K562 (cell line): ENCODE data around the gene ALDH7A1. TPM values are rescaled to one million over a fixed set of nuclear protein-coding genes. Genes with fewer than 3 reads are reported as not detected.

ENCODE experiments used
- CAMTA2 ChIP-seq: fragments of 250-450 bp; sonication (Bioruptor Pico); conservative IDR thresholded peaks from 2 replicates; pipeline ENCODE4 v1.5.1; 2022
- CTBP1 ChIP-seq: fragments of 450-650 bp; IDR thresholded peaks from 2 replicates; pipeline ENCODE4 v1.6.1; 2016; ENCODE audit warnings: borderline replicate concordance
- ELK1 ChIP-seq: sonication (generic); formaldehyde crosslinking; IDR thresholded peaks from 2 replicates; pipeline ENCODE4 v1.8.1; 2022; ENCODE audit warnings: missing genetic modification reagents
- ILK ChIP-seq: fragments of 450-650 bp; IDR thresholded peaks from 2 replicates; pipeline ENCODE4 v1.6.1; 2016; ENCODE audit warnings: missing genetic modification characterization, low read depth, mild to moderate bottlenecking, missing compliant biosample characterization, moderate library complexity, borderline replicate concordance
- JUNB ChIP-seq: fragments of 450-650 bp; formaldehyde crosslinking; conservative IDR thresholded peaks from 2 replicates; pipeline ENCODE4 v1.4.0; 2020; ENCODE audit warnings: mild to moderate bottlenecking
- LEF1 ChIP-seq: fragments of 450-650 bp; IDR thresholded peaks from 2 replicates; pipeline ENCODE4 v1.6.1; 2016; ENCODE audit warnings: mild to moderate bottlenecking
- MTA2 ChIP-seq: fragments of 450-650 bp; IDR thresholded peaks from 2 replicates; pipeline ENCODE4 v1.6.1; 2016; ENCODE audit warnings: low read depth
- MXI1 ChIP-seq: IDR thresholded peaks from 2 replicates; pipeline ENCODE4 v1.6.1; 2011; ENCODE audit warnings: low read depth, mild to moderate bottlenecking, improper control_type of control experiment, low read length
- PML ChIP-seq: IDR thresholded peaks from 2 replicates; pipeline ENCODE4 v1.6.1; 2012; ENCODE audit warnings: low read length, inconsistent platforms
- RNF219 ChIP-seq: fragments of 250-450 bp; sonication (Bioruptor Pico); IDR thresholded peaks from 2 replicates; pipeline ENCODE4 v1.5.0; 2022; ENCODE audit warnings: mild to moderate bottlenecking
- SIN3B ChIP-seq: fragments of 450-650 bp; IDR thresholded peaks from 2 replicates; pipeline ENCODE4 v1.6.1; 2017; ENCODE audit warnings: low read depth, mild to moderate bottlenecking, moderate library complexity
- SLC30A9 ChIP-seq: fragments of 250-450 bp; sonication (Bioruptor Pico); IDR thresholded peaks from 2 replicates; pipeline ENCODE4 v1.8.0; 2022; ENCODE audit warnings: mild to moderate bottlenecking, moderate library complexity
- SUPT5H ChIP-seq: fragments of 450-650 bp; IDR thresholded peaks from 2 replicates; pipeline ENCODE4 v1.6.1; 2016
- TAL1 ChIP-seq: fragments of 450-650 bp; IDR thresholded peaks from 2 replicates; pipeline ENCODE4 v1.6.1; 2016; ENCODE audit warnings: mild to moderate bottlenecking
- TBP ChIP-seq: optimal IDR thresholded peaks from 2 replicates; pipeline ENCODE3; 2011; ENCODE audit warnings: low read depth, low read length, improper control_type of control experiment
- TFE3 ChIP-seq: fragments of 450-650 bp; formaldehyde crosslinking; IDR thresholded peaks from 2 replicates; pipeline ENCODE4 v1.4.0; 2020; ENCODE audit warnings: mild to moderate bottlenecking, mixed read lengths
- ZC3H4 ChIP-seq: sonication (generic); formaldehyde crosslinking; IDR thresholded peaks from 2 replicates; pipeline ENCODE4 v1.9.0; 2021; ENCODE audit warnings: missing genetic modification reagents, borderline replicate concordance
- ZNF280B ChIP-seq: fragments of 250-450 bp; sonication (Bioruptor Pico); IDR thresholded peaks from 2 replicates; pipeline ENCODE4 v1.5.1; 2021; ENCODE audit warnings: mild to moderate bottlenecking
- ZNF561 ChIP-seq: fragments of 450-650 bp; formaldehyde crosslinking; conservative IDR thresholded peaks from 2 replicates; pipeline ENCODE4 v1.4.0; 2020; ENCODE audit warnings: mild to moderate bottlenecking, moderate library complexity
- ZNF717 ChIP-seq: fragments of 250-450 bp; sonication (Bioruptor Pico); IDR thresholded peaks from 2 replicates; pipeline ENCODE4 v1.5.0; 2021
- ZNF76 ChIP-seq: fragments of 250-450 bp; sonication (Bioruptor Pico); IDR thresholded peaks from 2 replicates; pipeline ENCODE4 v1.4.0; 2020; ENCODE audit warnings: mild to moderate bottlenecking, moderate library complexity, borderline replicate concordance
- polyA plus RNA-seq, 8 experiments: library from polyadenylated mRNA; depleted of rRNA in 4 of 8; stranded (reverse) in 5 of 8; unstranded in 3 of 8; fragments of >200 nt; fragmentation: Nextera tagmentation in 2 of 8; fragmentation: Illumina TruSeq in 1 of 8; extraction: Ambion mirVana in 2 of 8; extraction: Trizol in 1 of 8; gene quantifications; 2 replicates each; pipeline versions ENCODE4 v1.2.1 to v1.2.3, GENCODE V29; 2011 to 2014; ENCODE audit warnings: inconsistent platforms in 1 of 8, missing spikeins in 1 of 8
- total RNA-seq, 7 experiments: library from RNA; depleted of rRNA in 6 of 7; stranded (reverse); fragments of >200 nt in 6 of 7; fragmentation: Illumina TruSeq in 2 of 7; extraction: Trizol in 2 of 7; gene quantifications; 2 replicates each; pipeline versions ENCODE4 v1.2.1 to v1.2.3, GENCODE V29; 2011 to 2021; ENCODE audit warnings: low replicate concordance in 1 of 7

Gene ALDH7A1
- total and polyA plus RNA-seq, 9 of the 15 experiments (the other 6 are each of a cell fraction or from before 2014, with no cell fraction given) = 0.04 to 0.49 TPM; not detected in 7

GRCh38 chr5:126514558-126515141 is 80.4 kb downstream of the ALDH7A1 start (continued):
- TF ChIP-seq SLC30A9 (CRISPR knock-in tag) (no peak), ZNF561 (CRISPR knock-in tag) (no peak), ILK (tag) (0 out of 2 replicates have a peak, but pooled peaks have one; percentile 40), ZNF717 (no peak), ELK1 (no peak), ZC3H4 (CRISPR knock-in tag) (no peak), JUNB (CRISPR knock-in tag) (no peak), ZNF76 (CRISPR knock-in tag) (no peak), CTBP1 (peak; percentile 87), SUPT5H (peak; percentile 63; the same call in 1 of the 2 replicates), TBP (no peak), MTA2 (peak; percentile 91), TFE3 (CRISPR knock-in tag) (no peak), PML (peak; percentile 90), LEF1 (peak; percentile 90), ZNF280B (CRISPR knock-in tag) (no peak), MXI1 (peak; percentile 48; the same call in 1 of the 2 replicates), RNF219 (CRISPR knock-in tag) (no peak), SIN3B (no peak), TAL1 (peak; percentile 94), CAMTA2 (CRISPR knock-in tag) (no peak)
